Activated T-helper 1 cell treated with anti-CD3 and anti-CD28 coated beads, Interleukin-2, amount 50 U/mL, for 16 hours (primary cell): ENCODE data around the gene CSRP2.

Source experiments
- DNase-seq, 2 donors: peaks; one replicate each; pipeline ENCODE4 v3.0.0-alpha.2; 2020; ENCODE audit warnings: low read depth in 1 of 2, low spot score in 1 of 2

The CSRP2 gene

DNA sequence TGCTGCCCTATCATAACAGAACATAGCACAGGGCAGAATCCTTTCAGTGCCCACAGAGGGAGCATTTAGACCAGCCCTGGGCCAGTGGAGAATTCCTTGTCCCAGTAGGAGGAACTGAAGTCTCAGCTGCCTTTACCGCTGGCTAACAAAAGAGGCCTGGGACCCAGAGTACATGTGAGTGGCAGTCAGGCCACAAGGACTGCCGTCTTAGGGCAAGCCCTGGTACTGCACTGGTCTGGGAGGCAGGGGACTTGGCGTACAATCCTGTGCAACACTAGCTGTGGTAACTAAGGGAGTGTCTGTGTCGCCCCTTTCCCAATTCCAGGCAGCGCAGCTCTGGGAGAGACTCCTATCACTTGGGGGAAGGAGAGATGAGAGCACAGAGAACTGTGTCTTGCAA is 17.0 kb upstream of the CSRP2 start:
- DNase-seq, result no peak

DNA sequence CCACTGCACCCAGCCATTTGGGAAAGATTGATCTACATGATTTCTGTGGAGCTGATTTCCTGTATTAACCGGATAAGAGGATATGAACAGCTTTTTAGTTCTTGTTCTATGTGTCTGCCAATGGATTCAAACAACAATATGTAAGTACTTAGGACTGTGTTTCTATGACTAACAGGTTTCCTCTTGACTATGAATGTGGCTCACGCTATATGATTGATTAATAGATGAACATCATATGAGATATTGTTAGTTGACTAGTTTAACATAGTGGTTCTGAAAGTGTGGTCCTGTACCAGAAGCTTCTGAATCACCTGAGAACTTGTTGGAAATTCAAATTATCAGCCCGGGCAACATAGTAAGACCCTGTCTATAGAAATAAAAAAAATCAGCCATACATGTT is 12.8 kb upstream of the CSRP2 start:
- no peak for DNase-seq

DNA sequence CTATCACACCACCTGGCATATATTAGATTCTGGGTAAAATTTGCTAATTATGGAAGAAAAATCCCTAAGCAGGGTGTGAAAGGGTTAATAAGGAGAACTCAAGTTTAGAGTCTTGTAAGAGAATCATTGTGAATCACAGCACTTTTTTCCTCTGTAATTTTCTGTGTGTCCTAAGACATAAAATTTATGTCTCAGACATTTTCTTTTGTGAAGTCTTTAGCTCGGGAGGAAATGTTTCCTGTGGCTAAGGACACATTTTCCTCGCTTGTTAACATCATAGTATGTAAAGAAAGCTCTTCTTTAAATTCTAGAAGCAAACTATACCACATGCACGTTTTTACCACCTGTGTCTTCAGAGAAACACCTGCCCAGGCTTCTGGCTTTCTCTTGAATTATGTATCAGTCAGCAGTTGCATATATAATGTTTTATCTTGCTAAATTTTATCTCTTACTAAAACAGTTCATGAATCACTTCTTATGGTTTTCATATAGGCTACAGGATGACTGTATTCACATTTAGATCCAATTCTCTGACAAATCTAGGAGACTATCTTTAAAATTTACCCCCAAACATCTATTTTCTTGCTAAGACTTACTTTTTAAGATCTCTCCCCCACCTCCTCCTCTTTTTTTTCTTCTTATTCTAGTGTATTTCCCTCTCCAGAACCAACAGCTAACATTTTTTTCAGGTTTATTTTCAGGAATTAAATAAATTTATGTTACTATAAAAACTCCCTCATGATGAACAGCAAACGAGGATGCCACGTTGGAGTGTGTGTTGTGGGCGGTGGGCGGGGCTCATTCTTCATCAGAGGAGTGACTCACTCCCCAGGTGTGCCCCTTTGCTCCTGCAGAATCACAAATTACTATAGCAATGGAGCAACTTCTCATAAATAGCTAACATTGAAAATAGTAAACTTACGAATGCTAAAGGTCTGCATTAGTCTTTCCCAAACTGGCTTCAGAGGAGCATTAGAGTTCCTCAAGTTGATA is 11.6 kb upstream of the CSRP2 start:
- no peak for DNase-seq

DNA sequence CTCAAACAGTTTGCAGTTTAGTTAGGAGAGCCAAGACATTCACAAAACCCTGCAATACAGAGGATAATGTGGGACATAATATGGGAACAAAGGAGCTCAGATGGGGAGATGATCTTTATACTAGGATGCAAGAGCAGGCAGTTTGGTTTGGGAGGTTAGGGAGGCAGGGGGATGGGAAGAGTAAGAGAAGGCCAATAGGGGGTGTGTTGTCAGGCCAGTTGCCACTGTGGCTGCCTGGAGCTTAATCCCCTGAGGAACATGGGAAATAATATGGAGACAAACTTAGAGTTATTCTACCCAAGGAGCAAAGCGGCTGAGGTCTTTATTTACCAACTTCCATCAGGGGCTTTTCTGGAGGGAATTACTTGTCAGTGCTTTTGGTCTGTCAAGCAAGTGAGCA is 10.0 kb upstream of the CSRP2 start:
- DNase-seq, result no peak

DNA sequence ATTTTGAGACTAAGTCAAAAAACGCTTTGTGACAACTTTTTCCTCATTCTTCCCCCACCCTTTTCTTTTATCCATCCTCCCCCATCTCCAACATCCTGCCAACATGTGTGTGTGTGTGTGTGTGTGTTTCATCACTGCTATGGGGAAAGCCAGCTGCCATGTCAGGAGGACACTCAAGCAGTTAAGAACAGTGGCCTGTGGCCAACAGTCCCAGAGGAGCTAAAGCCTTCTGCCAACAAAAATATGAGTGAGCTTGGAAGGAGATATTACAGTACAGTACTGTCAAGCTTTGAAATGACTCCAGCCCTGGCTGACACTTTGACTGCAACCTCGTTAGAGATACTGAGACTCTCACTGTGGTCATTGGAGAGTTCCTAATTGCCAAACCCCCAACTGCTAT is 5.0 kb upstream of the CSRP2 start:
- DNase-seq, result no peak

DNA sequence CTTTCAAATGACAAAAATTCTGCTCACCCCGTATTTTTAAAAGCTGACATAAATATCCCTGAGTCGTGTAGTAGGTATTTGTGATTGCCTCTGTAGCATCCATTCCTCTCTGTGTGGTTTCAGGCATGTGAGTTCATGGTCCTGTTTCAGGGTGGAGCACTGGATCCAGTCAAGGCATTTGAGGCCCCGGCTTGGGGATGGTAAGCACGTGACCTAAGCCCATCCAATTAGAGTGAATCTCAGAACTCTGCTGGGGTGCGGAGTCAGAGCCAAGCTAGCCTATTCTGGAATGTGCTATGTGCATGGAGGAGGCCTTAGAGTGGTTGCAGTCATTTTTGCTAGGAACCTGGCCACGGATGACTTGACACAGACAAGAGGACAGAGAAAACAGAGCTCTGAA is 4.3 kb upstream of the CSRP2 start:
- DNase-seq, result no peak

DNA sequence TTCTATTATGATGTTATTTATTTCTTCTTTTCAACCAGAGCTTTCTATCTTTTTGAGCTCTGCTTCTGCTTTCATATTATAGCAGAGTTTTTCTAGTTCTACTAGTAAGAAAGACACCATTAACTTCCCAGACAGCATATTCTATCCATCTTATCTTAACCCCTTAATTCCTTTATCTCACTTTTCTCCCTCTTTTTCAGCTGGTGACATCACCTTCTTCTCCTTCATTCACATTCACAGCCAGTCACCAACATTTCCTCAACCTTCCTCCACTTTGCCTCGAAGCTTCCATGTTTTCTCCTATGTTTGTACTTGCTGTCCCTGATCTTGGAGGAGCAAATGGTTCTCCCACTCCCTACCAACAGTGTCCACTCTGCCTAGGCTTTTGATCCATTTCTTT is 3.5 kb upstream of the CSRP2 start:
- no peak for DNase-seq

DNA sequence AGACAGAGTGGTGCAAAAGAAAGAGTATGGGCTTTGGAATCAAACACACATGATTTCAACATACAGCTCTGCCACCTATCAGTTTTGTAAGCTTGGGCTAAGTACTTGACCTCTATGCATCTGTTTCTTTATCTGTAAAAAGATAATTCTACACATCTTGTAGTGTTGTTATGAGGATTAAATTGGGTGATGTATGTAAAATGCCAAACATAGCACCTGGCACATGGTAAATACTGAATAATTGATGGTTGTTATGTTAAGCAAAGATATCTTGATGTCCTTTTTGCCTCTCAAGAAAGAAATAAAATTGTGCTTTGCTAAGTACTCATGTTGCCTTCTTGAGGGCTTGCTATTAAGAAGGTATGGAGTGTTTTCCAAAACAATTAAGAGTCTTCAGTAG is 2.3 kb upstream of the CSRP2 start:
- DNase-seq, result no peak

DNA sequence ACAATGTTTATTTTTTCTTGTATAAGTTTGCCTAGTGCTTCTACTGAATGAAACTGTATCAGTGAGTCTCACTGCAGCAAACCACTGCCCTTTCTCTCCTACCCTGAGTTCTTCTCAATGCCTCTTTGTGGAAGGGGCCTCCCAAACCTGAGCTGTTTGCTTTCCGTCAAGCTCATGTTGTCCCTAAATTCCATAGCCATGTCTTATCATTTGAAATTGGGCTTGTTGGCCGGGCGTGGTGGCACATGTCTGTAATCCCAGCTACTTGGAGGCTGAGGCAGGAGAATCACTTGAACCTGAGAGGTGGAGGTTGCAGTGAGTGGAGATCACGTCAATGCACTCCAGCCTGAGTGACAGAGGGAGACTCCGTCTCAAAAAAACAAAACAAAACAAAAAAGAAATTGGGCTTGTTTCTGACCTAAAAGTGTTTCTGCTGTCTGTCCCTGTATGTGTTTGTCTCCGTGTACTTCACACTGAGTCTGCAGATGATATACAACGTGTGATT is 1.8 kb upstream of the CSRP2 start:
- no peak for DNase-seq

DNA sequence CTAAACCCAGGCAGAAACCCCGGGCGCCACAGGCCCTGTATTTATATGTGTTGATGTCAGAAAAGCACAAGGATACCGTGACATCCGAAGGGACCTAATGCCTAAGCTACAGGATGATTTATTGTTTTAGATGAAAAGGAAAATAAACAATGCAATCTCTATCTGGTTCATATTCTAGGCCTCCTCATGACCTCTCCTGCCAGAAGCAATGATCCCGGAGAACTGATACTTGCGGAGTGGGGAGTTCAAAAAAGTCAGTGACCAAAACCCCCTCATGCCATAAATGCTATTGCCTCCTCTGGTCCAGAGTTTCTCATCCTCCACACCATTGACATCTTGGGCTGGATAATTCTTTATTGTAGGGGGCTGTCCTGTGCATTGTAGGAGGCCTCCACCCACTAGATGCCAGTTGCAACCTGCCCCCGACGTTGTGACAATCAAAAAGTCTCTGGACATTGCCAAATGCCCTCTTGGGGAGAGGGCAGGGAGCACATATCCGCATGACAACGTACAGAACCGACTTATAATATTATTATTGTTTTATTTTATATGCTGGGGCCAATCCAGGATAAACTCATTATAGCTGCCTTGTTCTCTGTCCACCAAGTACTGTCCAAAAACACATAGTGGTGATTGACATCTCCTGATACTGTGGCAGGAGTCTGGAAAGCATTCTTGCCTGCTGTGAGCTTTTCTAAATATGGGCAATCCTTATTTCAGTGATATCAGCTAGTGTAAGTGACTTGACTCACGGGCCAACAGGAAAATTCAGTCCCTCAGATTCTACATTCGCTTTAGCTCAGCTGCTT is 1.1 kb upstream of the CSRP2 start:
- DNase-seq, result no peak

DNA sequence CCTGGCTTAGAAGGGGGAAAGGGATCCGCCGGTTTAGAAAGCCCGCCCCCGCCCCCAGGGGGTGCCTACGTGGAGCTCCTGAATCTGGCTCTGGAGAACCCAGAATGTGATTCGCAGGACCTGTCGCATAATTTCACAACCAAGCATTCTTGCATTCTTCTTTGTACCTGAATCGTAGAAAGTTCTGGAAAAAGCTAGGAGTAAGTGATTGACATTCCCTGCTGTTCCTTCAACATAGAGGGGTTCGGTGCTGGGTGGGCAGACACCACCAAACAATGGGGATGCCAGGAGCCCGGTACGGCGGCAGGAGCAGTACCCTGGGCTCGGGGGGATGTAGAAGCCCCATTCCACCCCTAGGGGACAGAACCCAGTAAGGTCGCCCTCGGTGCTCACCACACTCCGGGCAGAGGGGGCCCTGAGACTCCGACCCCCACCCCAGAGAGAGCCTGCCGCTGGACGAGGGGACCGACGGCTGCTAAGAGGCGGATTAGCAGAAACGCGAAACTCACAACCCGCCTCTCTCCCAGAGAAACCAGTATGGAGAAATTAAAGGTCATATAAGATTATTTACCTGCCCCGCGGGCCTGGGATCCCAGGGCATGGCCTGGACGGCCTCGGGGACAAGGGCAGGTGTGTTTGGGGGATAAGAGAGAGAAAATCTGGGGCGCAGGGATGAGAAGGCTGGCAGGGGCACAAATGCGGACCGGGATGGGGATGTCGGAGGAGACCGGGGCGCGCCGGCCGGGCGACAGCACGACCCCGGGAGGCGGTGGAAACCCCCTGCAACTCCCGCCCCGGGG is 520 bp downstream of the CSRP2 start:
- no peak for DNase-seq

DNA sequence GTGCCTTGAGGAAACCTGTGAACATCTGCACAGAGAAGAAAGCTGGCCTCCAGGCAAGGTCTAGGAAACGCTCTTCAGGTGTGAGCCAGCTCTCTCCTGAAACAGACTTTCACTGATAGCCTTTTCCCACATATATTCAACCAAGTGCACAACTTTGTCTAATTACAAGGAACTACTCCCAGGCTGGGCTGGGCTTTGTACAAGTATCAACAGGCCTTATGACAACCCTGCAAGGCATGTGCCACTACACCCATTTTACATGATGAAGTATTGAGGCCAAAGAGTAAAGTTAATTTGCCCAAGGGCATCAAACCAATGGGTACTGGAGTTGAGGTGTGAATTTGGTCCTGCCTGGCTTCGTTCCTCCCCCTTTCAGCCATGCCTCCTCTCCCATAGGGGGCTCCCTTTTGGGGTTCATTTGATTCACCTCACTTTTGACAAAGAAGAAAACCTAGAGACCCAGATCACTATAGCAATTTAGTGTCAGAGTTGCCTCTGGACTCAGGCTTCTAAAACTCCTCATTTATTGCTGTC is 2.1 kb downstream of the CSRP2 start:
- DNase-seq, result no peak

DNA sequence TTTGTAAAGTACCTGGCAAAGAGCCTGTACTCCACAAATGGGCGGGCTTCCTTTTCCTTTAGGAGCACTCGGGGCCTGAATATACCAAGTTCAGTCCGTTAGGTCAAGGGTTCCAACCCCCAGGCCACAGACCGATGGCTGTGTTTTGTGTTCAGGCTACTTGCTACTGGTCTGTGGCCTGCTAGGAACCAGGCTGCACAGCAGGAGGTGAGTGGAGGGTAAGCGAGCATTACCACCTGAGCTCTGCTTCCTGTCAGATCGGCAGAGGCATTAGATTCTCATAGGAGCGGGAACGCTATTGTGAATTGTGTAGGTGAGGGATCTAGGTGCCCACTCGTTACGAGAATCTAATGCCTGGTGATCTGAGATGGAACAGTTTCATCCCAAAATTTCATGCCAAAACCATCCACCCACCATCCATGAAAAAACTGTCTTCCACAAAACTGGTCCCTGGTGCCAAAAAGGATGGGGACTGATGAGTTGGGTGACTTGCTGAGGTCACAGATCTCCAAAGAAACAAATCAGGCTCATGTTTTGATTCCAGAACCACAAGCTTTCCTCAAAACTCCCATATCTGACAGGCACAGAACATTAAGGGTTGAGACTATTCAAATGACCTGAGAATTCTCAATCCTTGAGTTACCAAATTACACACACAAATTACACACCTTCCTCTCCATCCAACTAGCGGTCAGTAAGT is 4.2 kb downstream of the CSRP2 start:
- DNase-seq, result no peak

DNA sequence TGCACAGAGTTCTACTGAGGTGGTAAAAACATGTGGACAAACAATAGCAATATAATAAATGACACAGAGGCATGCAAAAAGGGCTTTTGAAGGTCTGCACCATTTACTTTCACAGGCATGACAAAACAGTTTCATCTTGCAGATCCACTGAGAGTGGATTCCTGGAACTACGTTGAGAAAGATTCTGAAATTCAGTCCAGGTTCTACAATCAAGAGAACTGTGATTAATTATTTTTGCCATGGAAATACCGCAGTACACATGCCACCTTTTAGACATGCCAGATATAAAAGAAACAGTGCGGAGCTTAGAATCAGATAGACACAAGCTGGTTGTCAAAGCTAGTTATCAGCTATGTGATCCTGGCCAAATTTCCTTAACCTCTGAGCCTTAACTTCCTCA is 4.8 kb downstream of the CSRP2 start:
- no peak for DNase-seq

DNA sequence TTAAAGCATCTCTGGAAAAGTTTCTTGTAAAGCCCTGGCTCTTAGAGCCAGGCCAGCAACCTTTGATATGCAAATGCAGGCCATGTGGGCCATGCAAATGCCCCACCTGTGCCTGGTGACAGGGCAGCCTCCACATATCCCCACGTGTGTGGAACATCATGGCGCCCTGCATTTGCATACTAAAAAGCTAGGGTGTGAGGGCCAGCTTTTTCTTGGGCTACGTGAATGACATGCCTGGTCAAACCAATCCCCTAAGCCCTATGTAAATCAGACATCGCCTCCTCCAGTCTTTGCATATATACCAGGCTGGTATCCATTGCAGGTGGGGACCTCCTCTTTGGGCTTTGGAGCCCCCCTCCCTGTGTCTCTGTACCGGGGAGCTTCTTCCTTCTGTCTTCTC is 6.4 kb downstream of the CSRP2 start:
- no peak for DNase-seq

DNA sequence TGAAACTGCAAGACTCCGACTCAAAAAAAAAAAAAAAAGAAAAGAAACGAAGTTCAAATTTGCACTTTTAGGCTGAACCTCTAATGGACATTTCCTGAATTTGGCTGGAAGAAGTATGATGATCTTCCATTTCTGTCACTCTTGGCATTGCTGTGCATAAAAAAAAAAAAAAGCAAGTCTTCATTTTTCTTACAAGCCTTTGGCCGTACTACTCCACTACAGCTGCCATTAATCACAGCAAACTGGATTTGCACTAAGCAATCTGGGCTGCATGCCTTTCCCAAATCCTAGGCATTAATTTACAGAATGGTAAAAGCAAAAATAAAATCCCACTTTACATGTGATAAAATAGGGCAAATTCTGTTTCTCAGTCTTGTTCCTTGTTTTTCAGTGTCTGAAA is 7.1 kb downstream of the CSRP2 start:
- DNase-seq, result no peak

DNA sequence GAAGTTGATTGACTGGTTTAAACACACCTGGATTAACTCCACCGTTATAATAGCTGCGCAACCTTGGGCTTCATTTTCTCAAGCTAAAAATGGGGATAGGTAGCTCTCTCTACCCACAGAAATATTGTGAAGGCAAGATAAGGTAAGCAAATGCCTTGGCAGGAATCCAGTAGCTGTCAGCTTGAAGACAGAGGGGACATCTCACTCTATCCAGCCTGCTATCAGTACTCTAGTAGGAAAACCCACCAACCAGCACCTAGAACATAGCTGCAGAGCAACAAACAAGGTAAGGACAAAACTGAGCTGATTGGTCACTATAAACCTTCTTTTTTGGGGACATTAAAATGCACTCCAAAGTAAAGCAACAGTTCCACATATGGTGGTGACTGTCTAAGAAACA is 7.7 kb downstream of the CSRP2 start:
- no peak for DNase-seq

DNA sequence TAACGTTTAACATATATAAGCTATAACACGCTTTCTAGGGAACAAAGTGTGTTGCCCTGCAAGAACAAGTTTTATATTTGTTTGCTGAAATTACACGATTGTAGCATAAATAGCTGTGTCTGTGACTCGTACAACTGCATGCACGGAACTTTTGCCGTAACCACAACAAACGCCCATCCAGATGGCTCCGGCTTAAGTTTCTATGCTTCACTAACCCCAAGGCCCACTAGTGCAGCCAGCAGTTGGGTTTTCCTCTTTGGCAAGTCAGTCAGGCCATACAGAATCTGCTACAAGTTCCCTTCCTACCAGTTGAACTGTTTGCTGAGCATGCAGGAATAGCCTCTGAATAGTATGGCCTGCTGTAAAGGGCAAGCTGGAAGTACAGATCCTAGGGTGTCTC is 12.1 kb downstream of the CSRP2 start:
- no peak for DNase-seq

DNA sequence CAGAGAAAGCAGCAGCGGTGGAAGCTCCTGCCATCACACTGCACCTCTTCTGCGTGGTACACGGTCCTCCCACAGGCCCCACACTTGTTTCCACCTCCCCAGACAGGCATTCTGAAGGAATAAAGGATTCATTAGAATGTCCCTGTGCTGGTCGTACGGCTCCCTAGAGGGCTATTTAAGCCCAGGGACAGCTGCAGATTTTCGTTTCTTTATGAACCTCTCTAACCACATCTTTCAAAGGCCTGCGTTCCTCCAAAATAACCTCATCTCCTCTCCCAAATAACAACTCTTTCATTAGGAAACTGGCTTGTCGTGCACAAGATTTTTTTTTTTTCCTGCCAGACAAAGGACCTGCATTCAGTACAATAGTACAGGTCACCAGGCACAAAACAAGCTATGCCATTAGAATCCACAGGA is 12.7 kb downstream of the CSRP2 start:
- DNase-seq, result no peak

DNA sequence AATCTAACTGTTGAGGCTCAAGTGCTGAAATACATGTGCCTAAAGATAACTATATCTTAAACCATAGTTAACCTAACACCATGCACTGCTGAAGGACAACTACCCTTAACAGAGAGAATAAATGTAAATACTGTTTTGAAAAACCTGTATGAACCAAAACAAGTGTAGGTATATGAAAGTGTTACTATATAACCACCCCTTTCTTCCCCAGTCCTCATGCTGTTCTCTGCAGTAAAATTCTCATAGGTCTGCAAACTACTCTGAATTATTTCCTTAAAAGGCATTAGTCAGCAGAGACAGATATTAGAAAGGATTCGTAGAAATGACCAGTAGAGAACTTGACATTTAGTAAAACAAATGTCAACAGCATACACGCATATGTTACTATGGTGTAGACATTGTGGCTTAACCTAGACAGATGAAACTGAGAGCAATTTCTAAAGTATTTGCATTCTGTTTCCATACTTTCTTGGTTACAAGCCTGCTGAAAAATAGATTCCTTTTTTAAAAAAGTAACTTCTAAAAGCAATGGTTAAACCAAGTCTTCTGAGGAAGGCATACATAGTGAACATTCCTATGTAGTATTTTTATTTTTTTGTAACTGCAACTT is 13.9 kb downstream of the CSRP2 start:
- no peak for DNase-seq
